ENCODE measurements around the gene MAG. TPM values are rescaled to one million over a fixed set of nuclear protein-coding genes. Genes with fewer than 3 reads are reported as not detected.

MAG gene
- total RNA-seq, 1 experiment from 2014 or later: 0.17 TPM

GRCh38 chr19:35278578-35279284, 13.2 kb upstream of the MAG start:
- Histone ChIP-seq H3K9ac (ENCODE audit: low read length) (no peak overlapping the region), H3K4me3 (replicated peaks in 1 of 2; ENCODE audit: low read depth in 1 of 2, low read length in 2 of 2) (no peak overlapping the region), H3K4me2 (ENCODE audit: low read length) (no peak overlapping the region), H3K4me1 (ENCODE audit: control insufficient read depth in 1 of 2, insufficient read depth in 2 of 2, low read length in 2 of 2) (no peaks in the 10 kb centered on the region), H4K20me1 (ENCODE audit: insufficient read depth) (no peaks in the 10 kb centered on the region), H3K27me3 (ENCODE audit: insufficient read depth, low read length) (no peaks in the 10 kb centered on the region), H2AFZ (ENCODE audit: low read depth, low read length, poor library complexity, severe bottlenecking) (no peak overlapping the region), H3K79me2 (ENCODE audit: insufficient read depth, low read length) (no peaks in the 10 kb centered on the region), H3K27ac (ENCODE audit: low read depth, low read length) (no peak overlapping the region), H3K9me2 (ENCODE audit: insufficient read depth) (no peaks in the 10 kb centered on the region), H3K36me3 (ENCODE audit: control insufficient read depth in 1 of 2, insufficient read depth in 2 of 2, low read length in 2 of 2) (peaks cover 0 to 6% of the 10 kb centered on the region in 2 experiments; a peak in 2 of 4 replicates), H3K9me3 (ENCODE audit: control insufficient read depth in 1 of 2, insufficient read depth in 1 of 2, low read depth in 1 of 2, low read length in 2 of 2) (no peaks in the 10 kb centered on the region)
- intact Hi-C loops (cut with micrococcal nuclease): no loop called here
- DNase-seq (ENCODE audit: low read depth, low spot score) (no peak), ATAC-seq (no peak)
- ChIA-PET CTCF (no interaction called here), POLR2A (no interaction called here), RAD21 (ENCODE audit: low non-redundant PET in 1 of 2, low total read pairs in 2 of 2, uncharacterized antibody in 2 of 2, unreplicated experiment in 2 of 2) (no interaction called here)
- BruUV-seq (replicated peaks): no TSS peak
- TF ChIP-seq SRF (IDR thresholded peaks at IDR 0.05; ENCODE audit: low read depth) (no peak), MAX (IDR thresholded peaks at IDR 0.05) (no peak), RAD21 (IDR thresholded peaks at IDR 0.05; ENCODE audit: low read depth) (no peak), ZNF274 (IDR thresholded peaks at IDR 0.05; ENCODE audit: low read depth, low read length) (no peak), ZFX (IDR thresholded peaks at IDR 0.05) (no peak), FOSL1 (IDR thresholded peaks at IDR 0.05; ENCODE audit: low read depth) (no peak), CBX3 (IDR thresholded peaks at IDR 0.05; ENCODE audit: low read depth) (no peak), EZH2 (IDR thresholded peaks at IDR 0.05) (no peak), POLR2A (IDR thresholded peaks at IDR 0.05; ENCODE audit: borderline replicate concordance, extremely low read depth, insufficient read depth, insufficient read length) (no peak), TCF7L2 (IDR thresholded peaks at IDR 0.05; ENCODE audit: borderline replicate concordance, extremely low read depth, insufficient read depth, insufficient read length) (no peak), EGR1 (IDR thresholded peaks at IDR 0.05; ENCODE audit: low read depth) (no peak), ELF1 (IDR thresholded peaks at IDR 0.05; ENCODE audit: borderline replicate concordance, low read depth) (no peak)
- TF ChIP-seq, protein P1, sequence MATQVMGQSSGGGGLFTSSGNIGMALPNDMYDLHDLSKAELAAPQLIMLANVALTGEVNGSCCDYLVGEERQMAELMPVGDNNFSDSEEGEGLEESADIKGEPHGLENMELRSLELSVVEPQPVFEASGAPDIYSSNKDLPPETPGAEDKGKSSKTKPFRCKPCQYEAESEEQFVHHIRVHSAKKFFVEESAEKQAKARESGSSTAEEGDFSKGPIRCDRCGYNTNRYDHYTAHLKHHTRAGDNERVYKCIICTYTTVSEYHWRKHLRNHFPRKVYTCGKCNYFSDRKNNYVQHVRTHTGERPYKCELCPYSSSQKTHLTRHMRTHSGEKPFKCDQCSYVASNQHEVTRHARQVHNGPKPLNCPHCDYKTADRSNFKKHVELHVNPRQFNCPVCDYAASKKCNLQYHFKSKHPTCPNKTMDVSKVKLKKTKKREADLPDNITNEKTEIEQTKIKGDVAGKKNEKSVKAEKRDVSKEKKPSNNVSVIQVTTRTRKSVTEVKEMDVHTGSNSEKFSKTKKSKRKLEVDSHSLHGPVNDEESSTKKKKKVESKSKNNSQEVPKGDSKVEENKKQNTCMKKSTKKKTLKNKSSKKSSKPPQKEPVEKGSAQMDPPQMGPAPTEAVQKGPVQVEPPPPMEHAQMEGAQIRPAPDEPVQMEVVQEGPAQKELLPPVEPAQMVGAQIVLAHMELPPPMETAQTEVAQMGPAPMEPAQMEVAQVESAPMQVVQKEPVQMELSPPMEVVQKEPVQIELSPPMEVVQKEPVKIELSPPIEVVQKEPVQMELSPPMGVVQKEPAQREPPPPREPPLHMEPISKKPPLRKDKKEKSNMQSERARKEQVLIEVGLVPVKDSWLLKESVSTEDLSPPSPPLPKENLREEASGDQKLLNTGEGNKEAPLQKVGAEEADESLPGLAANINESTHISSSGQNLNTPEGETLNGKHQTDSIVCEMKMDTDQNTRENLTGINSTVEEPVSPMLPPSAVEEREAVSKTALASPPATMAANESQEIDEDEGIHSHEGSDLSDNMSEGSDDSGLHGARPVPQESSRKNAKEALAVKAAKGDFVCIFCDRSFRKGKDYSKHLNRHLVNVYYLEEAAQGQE (IDR thresholded peaks at IDR 0.05; ENCODE audit: low read depth): no peak
- TF ChIP-seq, protein P2, sequence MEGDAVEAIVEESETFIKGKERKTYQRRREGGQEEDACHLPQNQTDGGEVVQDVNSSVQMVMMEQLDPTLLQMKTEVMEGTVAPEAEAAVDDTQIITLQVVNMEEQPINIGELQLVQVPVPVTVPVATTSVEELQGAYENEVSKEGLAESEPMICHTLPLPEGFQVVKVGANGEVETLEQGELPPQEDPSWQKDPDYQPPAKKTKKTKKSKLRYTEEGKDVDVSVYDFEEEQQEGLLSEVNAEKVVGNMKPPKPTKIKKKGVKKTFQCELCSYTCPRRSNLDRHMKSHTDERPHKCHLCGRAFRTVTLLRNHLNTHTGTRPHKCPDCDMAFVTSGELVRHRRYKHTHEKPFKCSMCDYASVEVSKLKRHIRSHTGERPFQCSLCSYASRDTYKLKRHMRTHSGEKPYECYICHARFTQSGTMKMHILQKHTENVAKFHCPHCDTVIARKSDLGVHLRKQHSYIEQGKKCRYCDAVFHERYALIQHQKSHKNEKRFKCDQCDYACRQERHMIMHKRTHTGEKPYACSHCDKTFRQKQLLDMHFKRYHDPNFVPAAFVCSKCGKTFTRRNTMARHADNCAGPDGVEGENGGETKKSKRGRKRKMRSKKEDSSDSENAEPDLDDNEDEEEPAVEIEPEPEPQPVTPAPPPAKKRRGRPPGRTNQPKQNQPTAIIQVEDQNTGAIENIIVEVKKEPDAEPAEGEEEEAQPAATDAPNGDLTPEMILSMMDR (IDR thresholded peaks at IDR 0.05 in 2 of 3, conservative IDR thresholded peaks at IDR 0.05 in 1 of 3; ENCODE audit: borderline replicate concordance in 1 of 3, insufficient read depth in 1 of 3, low read depth in 2 of 3, low read length in 2 of 3): no peak

All from HCT116 (cell line).